NCI-H2107 treated with DMSO at 0.1 percent for 48 hours (cell line): Measurements from ENCODE around the gene GPC6.

ENCODE experiments used
- DNase-seq: peaks from one replicate; lab custom pipeline; 2025; ENCODE audit not compliant: unreplicated experiment; lab: John Stamatoyannopoulos, UW

The GPC6 gene

GRCh38 chr13:94309997-94310855 is 1083.6 kb downstream of the GPC6 start:
- no peak for DNase-seq

GRCh38 chr13:94311893-94312292 is 1085.3 kb downstream of the GPC6 start:
- DNase-seq = no peak

- DNase-seq = peak; percentile 76
These were observed 1086.1 kb downstream of the GPC6 start for GRCh38 chr13:94312511-94313216.

GRCh38 chr13:94313321-94313910 is 1086.8 kb downstream of the GPC6 start:
- DNase-seq = no peak

GRCh38 chr13:94313926-94314325 is 1087.3 kb downstream of the GPC6 start:
- DNase-seq = no peak

- DNase-seq = no peak
These were observed 1088.6 kb downstream of the GPC6 start for GRCh38 chr13:94315188-94315587.

- no peak for DNase-seq
These were observed 1090.5 kb downstream of the GPC6 start for GRCh38 chr13:94317063-94317491.

GRCh38 chr13:94318418-94318817 is 1091.8 kb downstream of the GPC6 start:
- DNase-seq = no peak

- DNase-seq = no peak
These were observed 1092.9 kb downstream of the GPC6 start for GRCh38 chr13:94319501-94319900.

- no peak for DNase-seq
These were observed 1096.5 kb downstream of the GPC6 start for GRCh38 chr13:94322925-94323763.

GRCh38 chr13:94323764-94324758 is 1097.5 kb downstream of the GPC6 start:
- no peak for DNase-seq

GRCh38 chr13:94324767-94325540 is 1098.3 kb downstream of the GPC6 start:
- DNase-seq = no peak

- no peak for DNase-seq
These were observed 1099.0 kb downstream of the GPC6 start for GRCh38 chr13:94325650-94326049.

- no peak for DNase-seq
These were observed 1100.7 kb downstream of the GPC6 start for GRCh38 chr13:94327318-94327717.

GRCh38 chr13:94328381-94329041 is 1101.9 kb downstream of the GPC6 start:
- DNase-seq = no peak

- no peak for DNase-seq
These were observed 1102.7 kb downstream of the GPC6 start for GRCh38 chr13:94329277-94329676.

- no peak for DNase-seq
These were observed 1103.3 kb downstream of the GPC6 start for GRCh38 chr13:94329754-94330551.
